Keratinocyte (primary cell): Measurements from ENCODE around the gene MYORG.

Source experiments
- EZH2 ChIP-seq: IDR thresholded peaks from one replicate; pipeline ENCODE4 v1.6.1; 2012; ENCODE audit warnings: inconsistent platforms, mild to moderate bottlenecking, low read length, moderate library complexity
- TF ChIP-seq, protein P1 (sequence below), 3 experiments: IDR thresholded peaks in 1 of 3; conservative IDR thresholded peaks in 1 of 3; optimal IDR thresholded peaks in 1 of 3; 2 replicates in 2 of 3; 3 replicates in 1 of 3; pipeline versions ENCODE3 to v1.5.1; 2011; ENCODE audit warnings: low read length in 3 of 3, mild to moderate bottlenecking in 3 of 3, moderate library complexity in 2 of 3, control low read depth in 1 of 3, inconsistent platforms in 1 of 3; ENCODE audit not compliant: insufficient read depth in 2 of 3; ENCODE audit errors: extremely low read depth in 1 of 3

DNA sequence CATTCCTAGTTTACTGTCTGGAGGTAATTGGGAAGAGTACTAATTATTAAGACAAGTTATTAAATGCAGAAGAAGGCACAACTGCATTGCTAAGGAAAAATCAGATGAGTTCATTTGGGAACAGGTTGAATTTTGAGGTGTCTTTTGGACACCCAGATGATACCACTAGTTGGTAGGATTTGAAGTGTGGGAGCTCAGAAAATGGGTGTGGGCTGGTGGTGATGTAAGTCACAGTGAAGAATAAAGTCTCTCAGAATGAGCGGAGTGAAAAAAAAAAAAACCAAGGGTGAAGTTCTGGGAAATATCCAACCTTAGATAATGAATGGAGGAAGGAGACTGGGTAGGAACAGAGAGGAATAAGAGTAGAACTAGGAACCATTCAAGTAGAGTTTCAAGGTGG is 35.6 kb upstream of the MYORG start:
- TF ChIP-seq, protein P1, sequence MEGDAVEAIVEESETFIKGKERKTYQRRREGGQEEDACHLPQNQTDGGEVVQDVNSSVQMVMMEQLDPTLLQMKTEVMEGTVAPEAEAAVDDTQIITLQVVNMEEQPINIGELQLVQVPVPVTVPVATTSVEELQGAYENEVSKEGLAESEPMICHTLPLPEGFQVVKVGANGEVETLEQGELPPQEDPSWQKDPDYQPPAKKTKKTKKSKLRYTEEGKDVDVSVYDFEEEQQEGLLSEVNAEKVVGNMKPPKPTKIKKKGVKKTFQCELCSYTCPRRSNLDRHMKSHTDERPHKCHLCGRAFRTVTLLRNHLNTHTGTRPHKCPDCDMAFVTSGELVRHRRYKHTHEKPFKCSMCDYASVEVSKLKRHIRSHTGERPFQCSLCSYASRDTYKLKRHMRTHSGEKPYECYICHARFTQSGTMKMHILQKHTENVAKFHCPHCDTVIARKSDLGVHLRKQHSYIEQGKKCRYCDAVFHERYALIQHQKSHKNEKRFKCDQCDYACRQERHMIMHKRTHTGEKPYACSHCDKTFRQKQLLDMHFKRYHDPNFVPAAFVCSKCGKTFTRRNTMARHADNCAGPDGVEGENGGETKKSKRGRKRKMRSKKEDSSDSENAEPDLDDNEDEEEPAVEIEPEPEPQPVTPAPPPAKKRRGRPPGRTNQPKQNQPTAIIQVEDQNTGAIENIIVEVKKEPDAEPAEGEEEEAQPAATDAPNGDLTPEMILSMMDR (optimal IDR thresholded peaks at IDR 0.05 in 1 of 3, IDR thresholded peaks at IDR 0.05 in 1 of 3, conservative IDR thresholded peaks at IDR 0.05 in 1 of 3; ENCODE audit: extremely low read depth in 1 of 3, insufficient read depth in 2 of 3, low read length in 3 of 3): no peak
- no peak for TF ChIP-seq EZH2
